Activated effector memory CD4-positive, alpha-beta T cell treated with anti-CD3 and anti-CD28 coated beads, Interleukin-2, amount 50 U/mL, for 16 hours (primary cell): ENCODE measurements around the gene MEOX1.

Experiments
- DNase-seq: peaks from one replicate; pipeline ENCODE4 v3.0.0-alpha.2; 2020

Gene MEOX1

GRCh38 chr17:43679911-43680310, 18.2 kb upstream of the MEOX1 start:
- no peak for DNase-seq

- no peak for DNase-seq
Measured at GRCh38 chr17:43679401-43679800, 17.7 kb upstream of the MEOX1 start.

- no peak for DNase-seq
Measured at GRCh38 chr17:43676471-43676870, 14.7 kb upstream of the MEOX1 start.

- no peak for DNase-seq
Measured at GRCh38 chr17:43674394-43674793, 12.7 kb upstream of the MEOX1 start.

GRCh38 chr17:43673516-43674323, 12.0 kb upstream of the MEOX1 start:
- DNase-seq = peak; percentile 92

- DNase-seq = no peak
Measured at GRCh38 chr17:43671755-43672519, 10.2 kb upstream of the MEOX1 start.

GRCh38 chr17:43671031-43671692, 9.4 kb upstream of the MEOX1 start:
- no peak for DNase-seq

- no peak for DNase-seq
Measured at GRCh38 chr17:43670645-43671030, 8.9 kb upstream of the MEOX1 start.

- no peak for DNase-seq
Measured at GRCh38 chr17:43669971-43670644, 8.4 kb upstream of the MEOX1 start.

GRCh38 chr17:43667947-43668348, 6.2 kb upstream of the MEOX1 start:
- no peak for DNase-seq

- DNase-seq = no peak
Measured at GRCh38 chr17:43667506-43667905, 5.8 kb upstream of the MEOX1 start.

GRCh38 chr17:43665937-43666236, 4.2 kb upstream of the MEOX1 start:
- no peak for DNase-seq

GRCh38 chr17:43665084-43665936, 3.6 kb upstream of the MEOX1 start:
- DNase-seq = no peak

GRCh38 chr17:43664096-43664495, 2.4 kb upstream of the MEOX1 start:
- no peak for DNase-seq

GRCh38 chr17:43663383-43663782, 1.7 kb upstream of the MEOX1 start:
- DNase-seq = no peak

GRCh38 chr17:43662413-43663141, 855 bp upstream of the MEOX1 start:
- no peak for DNase-seq

GRCh38 chr17:43660816-43661493, 767 bp downstream of the MEOX1 start:
- peak; percentile 68 for DNase-seq

- no peak for DNase-seq
Measured at GRCh38 chr17:43659823-43660617, 1.7 kb downstream of the MEOX1 start.

- DNase-seq = no peak
Measured at GRCh38 chr17:43658900-43659299, 2.8 kb downstream of the MEOX1 start.

- DNase-seq = no peak
Measured at GRCh38 chr17:43655693-43656255, 5.9 kb downstream of the MEOX1 start.
